DOHH2 (cell line): ENCODE measurements around the gene ZNG1B.
"Not testable (repeated sequence)": the region's sequence is repeated elsewhere in the genome, so short reads cannot be mapped to it uniquely, and the experiment has no call there.

Experiments used
- CTCF ChIP-seq: fragments of 200-600 bp; sonication (generic); IDR thresholded peaks from one replicate; pipeline ENCODE4 v1.5.1; 2014; ENCODE audit warnings: antibody characterized with exemption, mild to moderate bottlenecking, low read depth, low read length; ENCODE audit not compliant: poor library complexity, severe bottlenecking
- EZH2phosphoT487 ChIP-seq: fragments of 200-600 bp; sonication (generic); IDR thresholded peaks from 2 replicates; pipeline ENCODE4 v1.6.1; 2017; ENCODE audit warnings: borderline replicate concordance, mild to moderate bottlenecking, antibody characterized with exemption, low read length, moderate library complexity, mixed read lengths

DNA sequence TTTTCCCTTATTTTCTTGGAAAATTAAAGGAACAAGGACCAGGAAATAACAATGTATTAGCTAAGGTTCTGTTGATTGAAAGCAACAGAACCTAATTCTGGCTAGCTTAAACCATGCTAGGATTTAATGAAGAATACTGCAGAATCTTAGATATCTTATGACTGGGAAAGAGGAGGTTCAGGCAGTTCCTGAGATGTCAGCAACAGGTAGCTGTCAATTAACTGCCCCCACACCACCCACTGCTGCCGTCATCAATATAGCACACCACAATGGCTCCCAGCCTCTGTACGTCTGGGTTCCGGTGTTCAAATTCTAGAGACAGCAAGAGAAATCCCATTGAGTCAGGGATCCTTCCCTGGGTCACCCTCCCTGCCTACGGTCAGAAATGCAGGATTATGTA is 95.5 kb downstream of the ZNG1B start:
- not testable (repeated sequence) for TF ChIP-seq CTCF, EZH2phosphoT487
